Cardiac fibroblast (primary cell): ENCODE results near the gene PRCC.

Experiments used
- DNase-seq, 2 donors: peaks; one replicate each; pipeline versions ENCODE4 v3.0.0 to v3.0.0-alpha.2; 2010; ENCODE audit warnings: low read depth in 2 of 2
- H3K4me3 ChIP-seq, 2 donors: replicated peaks in 1 of 2; 1 replicate in 1 of 2; 2 replicates in 1 of 2; pipeline ENCODE4 v1.5.1; 2011; ENCODE audit warnings: low read depth in 2 of 2, low read length in 2 of 2, mild to moderate bottlenecking in 2 of 2, moderate library complexity in 1 of 2
- CTCF ChIP-seq: IDR thresholded peaks from one replicate; pipeline ENCODE4 v1.5.1; 2011; ENCODE audit warnings: low read depth, mild to moderate bottlenecking, low read length, inconsistent platforms

Gene PRCC

GRCh38 chr1:156844638-156845037 is 77.3 kb downstream of the PRCC start:
- no peak for DNase-seq
- TF ChIP-seq CTCF = no peak
- H3K4me3 ChIP-seq = no peak overlapping the region

- TF ChIP-seq CTCF = no peak
- DNase-seq = no peak
- no peak overlapping the region for H3K4me3 ChIP-seq
These were observed 78.0 kb downstream of the PRCC start for GRCh38 chr1:156845055-156845952.

- DNase-seq = no peak
- no peak for TF ChIP-seq CTCF
- H3K4me3 ChIP-seq = no peak overlapping the region
These were observed 78.7 kb downstream of the PRCC start for GRCh38 chr1:156845953-156846545.

GRCh38 chr1:156846643-156847042 is 79.3 kb downstream of the PRCC start:
- no peak for DNase-seq
- no peak overlapping the region for H3K4me3 ChIP-seq
- TF ChIP-seq CTCF = no peak

- DNase-seq = no peak
- no peak overlapping the region for H3K4me3 ChIP-seq
- TF ChIP-seq CTCF = no peak
These were observed 80.5 kb downstream of the PRCC start for GRCh38 chr1:156847591-156848460.

- no peak for TF ChIP-seq CTCF
- no peak for DNase-seq
- no peak overlapping the region for H3K4me3 ChIP-seq
These were observed 81.3 kb downstream of the PRCC start for GRCh38 chr1:156848461-156849150.
